Measurements from ENCODE around the gene HOXD4.

The HOXD4 gene

DNA sequence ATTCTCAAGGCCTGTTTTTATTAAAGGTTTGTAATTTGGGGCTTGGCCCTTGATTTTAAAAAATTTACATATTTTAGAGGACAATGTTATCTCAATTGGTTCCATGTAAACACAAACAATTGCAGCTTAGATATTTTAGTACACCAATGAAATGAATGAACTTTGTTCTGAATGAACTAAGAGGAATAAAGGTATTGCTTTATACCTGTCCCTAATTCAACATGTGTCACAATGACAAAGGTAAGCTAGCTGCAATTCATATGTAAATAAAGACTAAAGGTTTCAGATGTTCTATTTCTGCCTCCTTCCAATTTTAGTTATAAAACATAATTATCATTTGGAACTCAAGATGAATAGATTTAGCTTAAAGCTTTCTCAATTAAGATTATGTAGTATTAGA lies 48.6 kb downstream of the HOXD4 start:
- no peak for DNase-seq

GRCh38 chr2:176200971-176201370 lies 49.6 kb downstream of the HOXD4 start:
- no peak for DNase-seq

- DNase-seq: no peak
Observed at GRCh38 chr2:176202491-176202890, 51.1 kb downstream of the HOXD4 start.

All from stimulated activated CD8-positive, alpha-beta memory T cell treated with anti-CD3 and anti-CD28 coated beads, Interleukin-4, amount 100 ng/mL, for 48 hours (primary cell).